Stimulated activated CD4-positive, alpha-beta T cell treated with anti-CD3 and anti-CD28 coated beads, Interleukin-2, amount 100 ng/mL, for 48 hours (primary cell): ENCODE results near the gene THBS4.

Experiments
- DNase-seq, 2 donors: peaks; one replicate each; pipeline ENCODE4 v3.0.0-alpha.2; 2020

THBS4 gene

GRCh38 chr5:80048084-80048780 lies 13.1 kb downstream of the THBS4 start:
- DNase-seq, result no peak

GRCh38 chr5:80052464-80052863 lies 17.3 kb downstream of the THBS4 start:
- DNase-seq, result no peak

DNA sequence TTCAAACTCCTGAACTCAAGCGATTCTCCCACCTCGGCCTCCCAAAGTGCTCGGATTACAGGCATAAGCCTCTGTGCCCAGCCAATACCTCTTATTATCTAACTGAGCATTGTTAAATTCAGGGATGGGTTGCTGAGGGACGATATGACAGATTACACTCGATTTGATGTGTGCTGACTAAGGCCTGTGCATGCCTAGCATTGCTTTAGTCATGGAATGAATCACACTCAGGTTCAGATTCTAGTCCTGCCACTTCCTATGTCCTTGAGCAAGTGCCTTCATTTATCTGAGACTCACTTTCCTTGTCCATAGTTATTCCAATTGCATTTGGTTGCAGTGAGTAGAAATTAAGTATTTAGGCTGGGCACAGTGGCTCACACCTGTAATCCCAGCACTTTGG lies 19.5 kb downstream of the THBS4 start:
- no peak for DNase-seq

- DNase-seq, result no peak
Observed at GRCh38 chr5:80055491-80056170, 20.5 kb downstream of the THBS4 start.

DNA sequence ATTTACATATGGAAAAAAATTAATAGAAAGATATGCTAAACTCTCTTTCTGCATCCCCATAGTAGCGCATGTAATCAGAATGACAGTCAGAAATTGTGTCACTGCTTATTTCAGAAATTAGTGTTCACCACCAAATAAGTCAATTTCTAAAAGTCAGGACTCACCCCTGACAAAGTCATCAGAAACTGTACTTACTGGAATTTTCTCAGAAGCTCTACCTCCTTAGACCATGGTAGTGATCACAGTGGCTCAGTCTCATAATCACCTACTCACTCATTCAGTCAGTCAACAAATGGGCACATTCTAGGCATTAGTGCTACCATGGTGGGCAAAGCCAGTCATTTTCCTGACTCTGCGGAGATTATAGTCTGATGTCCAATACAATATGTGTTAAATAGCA lies 22.0 kb downstream of the THBS4 start:
- no peak for DNase-seq

GRCh38 chr5:80057921-80058320 lies 22.8 kb downstream of the THBS4 start:
- DNase-seq, result no peak

DNA sequence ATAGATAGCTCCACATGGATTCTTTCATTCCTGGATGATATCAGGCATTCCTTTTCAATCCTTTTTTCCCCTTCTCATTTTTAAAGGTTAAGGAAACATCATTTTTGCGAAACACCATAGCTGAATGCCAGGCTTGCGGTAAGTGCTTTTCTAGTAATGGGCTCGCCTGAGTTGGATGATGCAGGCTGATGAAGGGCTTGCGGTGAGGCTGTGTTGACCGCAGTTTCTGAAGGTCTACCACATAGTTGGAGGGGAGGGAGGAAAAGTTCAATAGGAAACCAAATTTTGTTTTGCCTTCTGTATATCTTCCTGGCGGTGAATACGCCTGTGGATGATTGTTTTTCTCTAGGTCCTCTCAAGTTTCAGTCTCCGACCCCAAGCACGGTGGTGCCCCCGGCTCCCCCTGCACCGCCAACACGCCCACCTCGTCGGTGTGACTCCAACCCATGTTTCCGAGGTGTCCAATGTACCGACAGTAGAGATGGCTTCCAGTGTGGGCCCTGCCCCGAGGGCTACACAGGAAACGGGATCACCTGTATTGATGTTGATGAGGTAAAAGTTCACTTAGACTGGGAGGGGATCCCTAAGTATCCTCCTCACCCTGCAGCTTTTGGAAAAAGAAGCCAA lies 24.3 kb downstream of the THBS4 start:
- no peak for DNase-seq

- no peak for DNase-seq
Observed at GRCh38 chr5:80060966-80061365, 25.8 kb downstream of the THBS4 start.

DNA sequence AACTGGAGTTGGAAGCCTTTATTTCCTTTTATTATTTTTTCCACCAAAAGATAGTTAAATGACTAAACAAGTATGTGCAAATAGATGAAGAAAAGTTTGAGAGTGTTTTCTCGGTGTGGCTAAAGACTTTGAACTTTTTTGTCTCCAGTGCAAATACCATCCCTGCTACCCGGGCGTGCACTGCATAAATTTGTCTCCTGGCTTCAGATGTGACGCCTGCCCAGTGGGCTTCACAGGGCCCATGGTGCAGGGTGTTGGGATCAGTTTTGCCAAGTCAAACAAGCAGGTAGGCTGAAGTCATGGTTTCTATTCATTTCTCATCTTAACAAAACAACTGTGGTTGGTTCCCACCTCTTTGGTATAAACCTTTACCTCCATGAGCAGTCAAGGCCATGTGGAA lies 26.4 kb downstream of the THBS4 start:
- DNase-seq, result no peak

DNA sequence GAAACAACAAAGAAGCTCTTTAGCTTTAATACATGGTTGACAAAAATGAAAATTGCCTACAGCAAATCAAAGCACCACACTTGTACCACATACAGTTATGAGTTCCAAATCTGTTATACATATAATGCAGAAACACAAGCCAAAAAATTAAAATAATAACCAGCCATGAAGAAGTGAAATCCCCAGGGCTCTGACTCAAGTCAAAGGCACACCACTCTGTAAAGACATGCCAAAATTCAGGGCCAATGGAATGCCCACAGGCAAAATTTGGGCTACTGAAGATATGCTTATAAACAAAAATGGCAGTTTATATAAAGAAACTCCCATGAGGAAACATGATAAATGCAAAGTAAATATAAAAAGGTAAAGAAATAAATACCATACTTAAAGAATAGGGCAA lies 29.0 kb downstream of the THBS4 start:
- DNase-seq, result no peak

DNA sequence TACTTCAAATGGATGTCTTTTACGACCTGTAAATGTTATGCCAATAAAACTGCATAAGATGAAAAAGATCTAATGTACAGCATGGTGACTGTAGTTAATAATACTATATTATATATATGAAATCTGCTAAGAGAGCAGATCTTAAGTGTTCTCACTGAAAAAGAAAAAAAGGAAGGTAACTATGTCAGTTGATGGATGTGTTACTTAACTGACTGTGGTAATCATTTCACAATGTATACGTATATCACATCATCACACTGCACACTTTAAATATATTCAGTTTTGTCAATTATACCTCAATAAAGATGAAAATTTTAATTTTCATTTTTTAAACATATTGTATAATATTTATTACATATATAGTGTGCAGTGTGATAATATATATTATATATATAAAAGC lies 31.9 kb downstream of the THBS4 start:
- no peak for DNase-seq

DNA sequence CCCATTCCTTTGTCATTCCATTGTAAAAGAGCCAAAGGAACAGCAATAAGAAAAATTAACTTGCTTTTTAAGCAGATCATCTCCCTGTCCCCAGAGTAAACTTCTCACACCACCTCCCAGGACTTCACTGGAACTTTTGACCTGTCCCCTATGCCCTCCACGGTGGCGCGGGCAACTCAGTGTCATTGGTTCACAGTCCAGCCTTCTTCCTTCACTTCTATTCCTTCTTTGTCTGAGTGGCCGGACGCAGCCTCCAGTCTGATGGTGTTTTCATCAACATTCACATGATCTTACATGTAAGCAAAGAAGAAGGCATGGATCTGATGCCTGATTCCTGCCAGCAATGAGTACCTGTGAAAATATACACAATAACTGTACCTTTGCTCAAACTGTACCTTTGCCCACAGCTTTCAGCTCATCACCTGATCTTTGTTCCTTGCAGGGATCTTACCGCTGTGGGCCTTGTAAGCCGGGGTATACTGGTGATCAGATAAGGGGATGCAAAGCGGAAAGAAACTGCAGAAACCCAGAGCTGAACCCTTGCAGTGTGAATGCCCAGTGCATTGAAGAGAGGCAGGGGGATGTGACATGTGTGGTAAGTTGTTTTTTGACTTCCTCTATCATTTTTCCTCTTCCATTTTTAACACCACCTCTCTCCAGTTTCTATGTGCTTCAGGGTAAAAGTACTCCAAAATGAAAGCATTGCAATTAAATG lies 32.5 kb downstream of the THBS4 start:
- no peak for DNase-seq

- DNase-seq, result no peak
Observed at GRCh38 chr5:80068246-80068636, 33.1 kb downstream of the THBS4 start.

GRCh38 chr5:80068775-80069174 lies 33.6 kb downstream of the THBS4 start:
- DNase-seq, result no peak

GRCh38 chr5:80069251-80069800 lies 34.2 kb downstream of the THBS4 start:
- DNase-seq, result no peak

GRCh38 chr5:80069918-80070318 lies 34.8 kb downstream of the THBS4 start:
- no peak for DNase-seq

DNA sequence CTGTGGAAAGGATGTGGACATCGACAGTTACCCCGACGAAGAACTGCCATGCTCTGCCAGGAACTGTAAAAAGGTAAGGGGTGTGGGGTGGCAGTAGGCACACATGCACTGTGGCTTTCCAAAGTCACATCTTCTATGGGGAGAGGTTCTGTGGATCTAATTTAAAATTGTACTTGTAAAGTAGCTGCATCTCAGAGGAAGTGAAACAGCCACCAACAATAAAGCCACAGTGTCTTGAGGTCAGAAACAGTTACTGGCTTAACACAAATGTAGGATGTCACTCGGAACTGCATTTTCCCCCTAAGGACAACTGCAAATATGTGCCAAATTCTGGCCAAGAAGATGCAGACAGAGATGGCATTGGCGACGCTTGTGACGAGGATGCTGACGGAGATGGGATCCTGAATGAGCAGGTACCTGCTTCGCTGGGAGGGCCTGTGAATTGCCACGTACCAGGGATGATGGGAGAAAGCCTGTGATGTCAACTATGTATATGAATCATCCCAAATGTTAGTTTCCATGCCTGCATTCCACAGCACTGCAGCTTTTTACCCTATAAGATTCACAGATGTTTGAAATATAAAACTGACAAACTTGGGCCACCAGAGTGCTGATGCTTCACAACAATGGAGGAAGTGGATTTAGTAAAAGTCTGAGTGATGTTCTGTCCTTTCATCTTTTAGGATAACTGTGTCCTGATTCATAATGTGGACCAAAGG lies 35.3 kb downstream of the THBS4 start:
- no peak for DNase-seq

DNA sequence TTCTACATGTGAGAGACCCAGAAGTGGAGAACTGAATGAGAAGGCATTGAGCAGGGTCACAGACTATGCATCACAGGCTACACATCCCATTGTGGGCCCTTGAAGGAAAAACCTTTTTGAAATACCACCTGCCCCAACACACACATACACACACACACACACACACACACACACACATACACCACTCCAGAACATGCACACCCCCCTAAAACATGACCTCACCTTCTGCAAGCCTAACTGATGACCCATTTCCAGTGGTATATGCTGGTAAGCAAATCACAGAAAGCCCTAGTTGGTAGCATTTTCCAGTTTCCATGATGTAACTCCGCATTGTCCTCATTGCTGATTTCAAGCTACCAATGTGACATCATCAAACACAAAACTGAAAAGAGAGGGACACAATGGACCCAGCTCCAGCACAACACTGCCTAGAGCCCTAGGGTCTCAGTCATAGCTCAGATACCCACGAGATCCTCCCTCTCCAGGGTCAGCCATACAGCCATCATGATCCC lies 36.4 kb downstream of the THBS4 start:
- no peak for DNase-seq

DNA sequence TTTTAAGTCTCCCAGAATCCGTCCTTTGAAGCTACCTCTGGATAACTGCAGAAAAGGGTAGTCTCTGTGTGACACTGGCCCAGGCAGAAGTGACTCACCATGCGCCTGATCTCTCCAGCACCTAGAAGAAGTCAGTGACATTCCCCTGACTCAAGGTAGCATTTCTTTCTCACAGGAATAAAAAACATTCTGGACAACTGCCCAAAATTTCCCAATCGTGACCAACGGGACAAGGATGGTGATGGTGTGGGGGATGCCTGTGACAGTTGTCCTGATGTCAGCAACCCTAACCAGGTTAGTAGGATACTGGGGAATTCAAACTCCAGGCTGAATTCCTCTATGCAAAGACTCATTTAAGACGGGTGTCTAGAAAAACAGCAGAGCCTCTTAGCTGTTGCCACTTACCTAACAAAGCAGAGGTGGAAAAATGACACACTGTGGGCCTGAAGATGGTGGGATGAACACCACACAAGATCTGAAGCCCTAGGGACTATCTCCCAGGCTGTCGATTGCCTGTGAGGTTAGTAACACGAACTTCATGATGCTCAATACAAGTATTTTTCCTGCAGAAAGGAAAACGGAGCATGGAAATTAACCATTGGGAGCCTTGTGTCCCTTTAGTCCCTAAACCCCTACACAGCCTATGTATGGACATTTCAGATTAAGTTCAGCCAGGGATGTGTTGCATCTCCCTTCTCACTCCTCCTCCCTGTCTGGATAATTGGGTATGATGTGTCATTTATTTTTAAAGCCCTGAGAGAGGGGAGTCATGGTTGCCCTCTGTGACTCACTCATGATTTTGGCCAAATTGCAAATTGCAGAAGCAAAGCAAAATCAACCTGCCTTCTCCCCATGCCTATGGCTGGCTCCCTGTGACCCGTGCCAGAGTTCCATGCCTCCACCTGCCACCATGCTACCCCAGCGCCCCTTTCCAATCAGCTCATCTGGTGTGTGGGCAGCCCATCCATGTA lies 37.2 kb downstream of the THBS4 start:
- DNase-seq, result no peak

DNA sequence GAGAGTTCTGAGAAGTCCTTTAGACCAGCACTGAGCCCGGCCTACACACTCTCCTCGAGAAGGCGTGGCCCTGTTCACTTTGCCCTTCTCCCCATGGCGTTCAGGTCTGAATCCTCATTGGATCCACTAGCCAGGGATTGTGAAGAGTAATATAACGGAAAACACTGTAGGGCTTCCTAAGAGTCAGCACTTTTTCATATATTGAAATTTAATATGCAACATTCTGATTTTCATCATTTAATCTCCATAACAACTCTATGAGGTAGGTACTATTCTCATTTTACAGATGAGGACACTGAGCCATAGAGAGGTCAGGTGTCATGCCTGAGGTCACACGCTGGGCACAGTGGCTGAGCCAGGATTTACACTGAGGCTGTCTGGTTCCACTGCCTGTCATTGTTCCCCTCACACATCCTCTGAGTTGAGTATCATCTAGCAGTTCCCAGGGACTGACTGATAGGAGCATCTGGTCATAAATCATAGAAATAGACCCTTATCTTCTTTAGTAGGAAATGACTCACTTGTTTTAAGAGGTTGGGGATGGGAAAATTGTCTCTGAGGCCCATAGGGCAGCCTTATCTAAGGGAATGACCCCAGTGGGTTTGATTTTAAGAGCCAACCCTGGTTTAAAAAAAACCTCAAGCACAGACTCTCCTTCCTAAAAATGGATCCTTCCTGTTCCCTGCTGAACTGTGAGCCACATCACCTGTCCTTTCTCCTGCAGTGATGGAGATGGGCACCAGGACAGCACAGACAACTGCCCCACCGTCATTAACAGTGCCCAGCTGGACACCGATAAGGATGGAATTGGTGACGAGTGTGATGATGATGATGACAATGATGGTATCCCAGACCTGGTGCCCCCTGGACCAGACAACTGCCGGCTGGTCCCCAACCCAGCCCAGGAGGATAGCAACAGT lies 41.2 kb downstream of the THBS4 start:
- no peak for DNase-seq
